ENCODE data around the gene FJX1.

FJX1 gene, protein sequence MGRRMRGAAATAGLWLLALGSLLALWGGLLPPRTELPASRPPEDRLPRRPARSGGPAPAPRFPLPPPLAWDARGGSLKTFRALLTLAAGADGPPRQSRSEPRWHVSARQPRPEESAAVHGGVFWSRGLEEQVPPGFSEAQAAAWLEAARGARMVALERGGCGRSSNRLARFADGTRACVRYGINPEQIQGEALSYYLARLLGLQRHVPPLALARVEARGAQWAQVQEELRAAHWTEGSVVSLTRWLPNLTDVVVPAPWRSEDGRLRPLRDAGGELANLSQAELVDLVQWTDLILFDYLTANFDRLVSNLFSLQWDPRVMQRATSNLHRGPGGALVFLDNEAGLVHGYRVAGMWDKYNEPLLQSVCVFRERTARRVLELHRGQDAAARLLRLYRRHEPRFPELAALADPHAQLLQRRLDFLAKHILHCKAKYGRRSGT

GRCh38 chr11:35617687-35618496 lies at the start of gene FJX1:
TSS of gene FJX1 (plus strand) at chr11:35618460. CDS start at chr11:35618637, 177 bp downstream.
- no peak for DNase-seq (ENCODE audit: low read depth)

GRCh38 chr11:35571696-35572095 lies 46.6 kb upstream of the FJX1 start:
- DNase-seq (ENCODE audit: low read depth), result no peak

DNA sequence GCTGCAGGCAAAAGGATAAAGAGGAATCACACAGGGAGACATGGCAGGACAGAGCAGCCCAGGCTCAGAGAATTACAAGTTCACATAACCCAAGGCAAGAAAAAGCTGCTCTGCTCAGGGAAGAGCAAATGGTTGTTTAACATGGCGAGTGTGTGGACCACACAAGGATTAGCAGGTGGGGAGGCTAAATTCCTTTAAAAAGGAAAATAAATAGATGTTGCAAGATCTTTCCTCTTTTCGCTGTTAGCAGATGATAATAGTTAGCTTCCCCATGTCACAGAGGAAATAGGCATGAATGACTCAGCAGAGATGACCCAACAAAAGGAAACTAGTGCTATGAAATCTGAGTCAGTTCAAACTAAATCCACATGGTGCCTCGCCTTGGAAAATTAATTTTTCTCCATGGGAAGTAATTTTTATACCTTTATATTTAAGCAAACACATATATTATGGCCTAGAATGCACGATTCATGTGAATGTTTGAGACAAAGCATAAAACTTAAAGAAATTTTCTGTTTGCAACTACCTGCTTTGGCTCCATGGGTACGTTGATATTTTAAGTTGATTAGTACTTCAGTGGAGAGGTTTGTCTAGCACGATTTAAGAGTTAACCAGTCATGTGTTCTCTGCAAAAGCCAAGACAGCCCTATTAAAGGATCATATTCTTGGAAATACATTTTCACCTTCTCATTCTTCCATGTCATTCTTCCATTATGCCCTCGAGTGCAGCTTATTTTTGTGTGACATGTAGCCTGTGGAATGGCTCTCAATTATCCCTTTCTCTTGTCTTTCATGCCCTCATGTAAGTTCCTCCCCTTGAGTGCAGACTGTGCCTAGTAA lies 38.5 kb upstream of the FJX1 start:
- DNase-seq (ENCODE audit: low read depth), result no peak

DNA sequence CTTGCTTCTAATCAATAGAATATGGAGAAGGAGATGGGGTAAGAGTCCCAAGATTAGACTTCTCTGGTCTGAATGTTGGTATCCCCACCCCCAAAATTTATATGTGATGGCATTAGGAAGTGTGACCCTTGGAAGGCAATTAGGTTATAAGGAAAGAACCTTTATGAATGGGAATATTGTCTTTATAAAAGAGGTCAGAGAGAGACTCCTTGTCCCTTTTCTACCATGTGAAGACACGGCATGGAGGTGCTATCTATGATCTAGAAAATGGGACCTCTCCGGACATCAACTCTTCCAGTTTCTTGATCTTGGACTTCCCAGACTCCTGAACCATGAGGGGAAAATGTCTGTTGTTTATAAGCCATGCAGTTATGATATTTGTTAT lies 37.9 kb upstream of the FJX1 start:
- DNase-seq (ENCODE audit: low read depth), result no peak

GRCh38 chr11:35582033-35582432 lies 36.2 kb upstream of the FJX1 start:
- DNase-seq (ENCODE audit: low read depth), result no peak

DNA sequence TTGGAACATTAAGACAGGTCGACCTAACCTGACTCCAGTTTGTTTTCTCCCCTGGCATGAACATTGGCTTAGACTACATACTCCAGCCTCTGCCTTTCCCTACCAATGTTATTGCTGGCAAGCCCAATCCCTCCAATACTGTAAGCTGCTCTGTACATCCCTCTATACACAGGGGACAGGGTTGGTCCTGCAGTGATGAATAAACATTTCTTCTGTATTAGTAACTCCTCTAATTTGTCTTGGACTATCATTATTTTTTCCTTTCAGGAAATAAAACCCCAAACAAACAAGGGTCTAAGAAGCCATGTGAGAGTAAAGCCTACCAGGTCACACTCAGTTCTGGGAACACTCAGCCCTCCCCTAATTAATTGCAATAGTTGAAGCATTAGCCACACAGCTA lies 35.1 kb upstream of the FJX1 start:
- no peak for DNase-seq (ENCODE audit: low read depth)

DNA sequence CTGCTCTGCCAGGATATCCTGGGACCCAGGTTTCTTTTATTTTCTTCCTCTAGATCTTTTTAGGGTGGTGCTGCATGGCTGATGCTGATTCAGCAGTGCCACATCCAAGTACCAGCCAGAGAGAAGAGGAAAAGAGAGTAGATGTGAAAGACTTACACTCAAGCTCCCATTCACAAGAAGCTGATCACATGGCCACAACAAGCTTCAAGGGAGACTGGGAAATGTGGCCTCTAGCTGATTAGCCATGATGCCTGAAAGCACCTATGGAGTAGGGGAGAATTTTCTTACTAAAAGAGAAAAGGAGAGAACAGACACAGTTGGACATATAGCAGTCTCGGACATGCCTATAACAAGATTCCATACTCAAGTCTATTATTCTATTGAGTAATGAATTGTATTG lies 34.4 kb upstream of the FJX1 start:
- DNase-seq (ENCODE audit: low read depth), result no peak

DNA sequence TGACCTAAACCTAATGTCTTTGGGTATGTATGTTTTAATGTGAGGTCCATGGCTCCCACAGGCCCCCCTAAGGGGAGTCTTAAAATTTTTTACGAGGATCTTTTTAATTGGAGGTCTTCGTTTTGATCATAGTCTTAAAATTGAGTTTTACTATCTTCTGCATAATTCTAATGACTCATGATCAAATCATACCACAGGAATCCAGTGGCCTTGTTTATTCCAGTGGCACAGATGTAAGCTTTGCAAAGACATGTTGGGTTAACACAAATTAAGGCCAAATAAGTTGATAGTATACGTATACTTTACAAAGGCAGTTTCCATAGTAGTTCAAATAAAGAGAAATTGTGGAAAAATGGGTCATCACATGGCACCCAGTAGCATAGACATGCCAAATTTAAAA lies 33.9 kb upstream of the FJX1 start:
- DNase-seq (ENCODE audit: low read depth), result no peak

DNA sequence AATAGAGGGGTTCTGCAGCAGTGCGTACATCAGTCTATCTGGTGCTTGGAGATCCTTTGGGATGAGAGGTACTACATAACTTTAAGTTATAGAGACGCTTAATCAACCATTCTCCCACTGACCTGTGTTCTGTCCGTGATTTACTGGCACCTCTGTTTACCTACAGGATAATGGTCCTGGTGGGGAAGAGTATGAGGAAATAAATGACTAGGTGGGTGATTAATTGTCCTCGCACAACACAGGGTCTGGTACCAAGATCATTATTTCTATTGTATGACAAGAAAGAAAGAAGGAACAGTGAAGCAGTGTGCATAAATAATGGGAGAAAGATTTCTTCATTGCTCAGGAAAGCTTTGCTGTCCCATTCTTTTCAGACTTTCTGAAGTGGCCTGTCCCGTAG lies 32.8 kb upstream of the FJX1 start:
- DNase-seq (ENCODE audit: low read depth), result no peak

- DNase-seq (ENCODE audit: low read depth), result no peak
Measured at GRCh38 chr11:35586222-35586621, 32.0 kb upstream of the FJX1 start.

GRCh38 chr11:35587972-35588371 lies 30.3 kb upstream of the FJX1 start:
- no peak for DNase-seq (ENCODE audit: low read depth)

DNA sequence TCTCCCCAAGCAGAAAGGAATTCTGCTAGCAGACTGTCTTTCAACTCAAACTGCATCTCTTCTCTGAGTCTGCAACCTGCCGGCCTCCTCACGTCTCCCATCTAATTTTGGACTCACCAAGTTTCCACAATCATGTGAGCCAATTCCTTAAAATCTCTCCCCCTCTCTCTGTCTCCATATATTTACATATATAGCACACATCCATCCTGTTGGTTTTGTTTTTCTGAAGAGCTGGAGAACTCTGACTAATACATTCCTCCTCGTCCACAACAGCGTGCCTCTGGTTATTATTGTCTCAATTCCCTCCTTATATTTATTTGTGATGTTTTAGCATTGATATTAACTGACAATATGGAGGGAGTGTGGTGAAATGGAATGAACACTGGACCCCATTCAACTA lies 29.6 kb upstream of the FJX1 start:
- DNase-seq (ENCODE audit: low read depth), result no peak

- no peak for DNase-seq (ENCODE audit: low read depth)
Measured at GRCh38 chr11:35589281-35589680, 29.0 kb upstream of the FJX1 start.

GRCh38 chr11:35590412-35590811 lies 27.8 kb upstream of the FJX1 start:
- no peak for DNase-seq (ENCODE audit: low read depth)

GRCh38 chr11:35593143-35593542 lies 25.1 kb upstream of the FJX1 start:
- DNase-seq (ENCODE audit: low read depth), result no peak

DNA sequence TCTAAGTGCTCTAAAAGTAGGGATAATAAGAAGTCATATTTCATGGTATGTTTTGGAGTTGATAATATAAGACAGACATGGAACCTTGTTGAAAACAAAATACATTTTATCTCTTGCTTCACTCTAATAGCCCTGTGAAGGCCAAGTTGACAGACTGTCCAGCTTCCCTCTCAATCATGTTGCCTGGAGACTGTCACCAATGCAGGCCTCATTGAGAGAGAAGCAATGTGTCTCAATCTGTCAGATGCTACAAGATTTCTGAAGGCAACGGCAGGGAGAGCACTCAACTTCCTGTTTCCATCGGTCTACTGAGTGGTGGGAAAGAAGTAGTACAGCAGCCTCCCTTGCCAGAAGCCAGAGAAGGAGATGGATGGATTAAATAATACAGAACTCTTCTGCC lies 23.6 kb upstream of the FJX1 start:
- DNase-seq (ENCODE audit: low read depth), result no peak

DNA sequence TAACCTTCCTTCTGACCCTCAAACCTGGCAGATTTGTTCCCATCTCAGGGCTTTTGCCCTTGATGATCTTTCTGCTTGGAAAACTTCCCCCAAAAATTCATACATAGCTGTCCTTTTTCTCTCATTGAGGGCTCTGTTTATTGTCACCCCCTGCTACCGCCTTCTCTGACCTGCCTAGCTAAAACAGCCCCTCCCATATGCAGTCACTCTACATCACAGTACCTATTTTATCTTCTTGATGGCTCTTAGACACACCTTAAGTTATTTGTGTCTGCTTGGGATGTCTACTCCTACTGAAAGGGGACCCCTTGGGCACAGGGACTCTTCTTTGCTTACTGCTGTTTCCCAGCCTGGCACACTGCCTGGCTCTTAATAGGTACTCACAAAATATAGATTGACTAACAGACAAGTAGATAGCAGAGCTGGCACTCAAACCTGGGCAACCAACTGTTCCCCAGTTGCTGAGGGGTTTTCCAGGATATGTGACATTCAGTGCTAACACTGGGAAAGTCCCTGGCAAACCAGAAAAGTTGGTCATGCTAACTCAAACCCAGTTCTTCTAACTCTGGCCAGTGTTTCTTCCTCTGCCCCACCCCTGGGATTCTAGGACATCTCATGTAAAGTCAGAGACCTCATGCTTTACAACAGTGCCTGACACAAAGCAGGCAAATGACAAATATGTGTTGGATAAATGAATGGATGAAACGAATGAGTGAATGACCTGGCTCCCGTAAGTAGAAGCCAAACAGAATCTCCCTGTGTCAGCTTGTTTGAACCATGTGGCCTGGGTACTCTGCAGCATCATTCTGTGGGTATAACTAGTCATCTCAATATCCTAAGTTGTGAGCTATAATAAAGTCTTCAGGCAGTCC lies 19.8 kb upstream of the FJX1 start:
- no peak for DNase-seq (ENCODE audit: low read depth)

DNA sequence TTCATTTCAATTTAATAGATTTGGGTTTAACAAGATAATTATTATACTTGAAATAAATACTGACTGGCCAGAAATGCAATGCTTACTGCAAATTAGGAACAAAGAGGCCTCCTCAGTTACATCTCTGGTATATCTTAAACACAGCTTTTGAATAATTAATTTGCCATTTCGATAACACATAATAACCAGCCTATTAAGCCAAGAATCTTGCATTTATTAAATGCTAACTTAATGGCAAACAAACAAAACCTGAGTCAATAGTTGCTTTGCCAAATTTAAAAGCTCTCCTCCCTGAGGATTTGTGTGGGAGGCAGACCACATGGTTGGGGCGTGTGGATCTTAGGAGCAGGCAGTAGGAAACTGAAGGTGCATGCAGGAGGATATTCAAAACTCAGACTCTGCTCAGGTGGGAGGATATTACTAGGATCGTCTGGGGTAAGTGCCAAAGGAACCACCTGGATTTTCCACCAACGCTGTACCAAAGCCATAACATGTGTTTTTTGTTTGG lies 17.9 kb upstream of the FJX1 start:
- DNase-seq (ENCODE audit: low read depth), result no peak

GRCh38 chr11:35602160-35602793 lies 16.0 kb upstream of the FJX1 start:
- no peak for DNase-seq (ENCODE audit: low read depth)

GRCh38 chr11:35602979-35603378 lies 15.3 kb upstream of the FJX1 start:
- DNase-seq (ENCODE audit: low read depth), result no peak

- no peak for DNase-seq (ENCODE audit: low read depth)
Measured at GRCh38 chr11:35605706-35606105, 12.6 kb upstream of the FJX1 start.
